NCI-H526 (cell line): Measurements from ENCODE around the gene TIMMDC1.

Experiments used
- DNase-seq, 2 experiments: peaks; one replicate each; lab custom pipeline; 2025; lab: John Stamatoyannopoulos, UW

The TIMMDC1 gene

GRCh38 chr3:119498186-119499011 is at the start of gene TIMMDC1:
Gene TIMMDC1 (plus strand): TSS chr3:119498547. CDS start chr3:119498734, 187 bp downstream.
- peak; percentile 87 to 96 for DNase-seq

- no peak for DNase-seq
These were observed 44.5 kb upstream of the TIMMDC1 start for GRCh38 chr3:119453822-119454221.

- no peak for DNase-seq
These were observed 41.9 kb upstream of the TIMMDC1 start for GRCh38 chr3:119456469-119456868.

GRCh38 chr3:119457246-119457645 is 41.1 kb upstream of the TIMMDC1 start:
- DNase-seq = no peak

- DNase-seq = peak; percentile 91 to 97
These were observed 34.9 kb upstream of the TIMMDC1 start, which contains the start of gene TMEM39A for GRCh38 chr3:119463171-119464169. Gene TMEM39A (minus strand): TSS chr3:119463615. CDS start chr3:119462074, 1,541 bp downstream.

GRCh38 chr3:119468041-119468440 is 30.3 kb upstream of the TIMMDC1 start:
- DNase-seq = no peak

GRCh38 chr3:119469418-119470189 is 28.7 kb upstream of the TIMMDC1 start:
- peak in 1 of 2 experiments; percentile 30 for DNase-seq

- DNase-seq = no peak
These were observed 27.5 kb upstream of the TIMMDC1 start for GRCh38 chr3:119470866-119471265.

GRCh38 chr3:119481079-119481478 is 17.3 kb upstream of the TIMMDC1 start:
- no peak for DNase-seq

- DNase-seq = no peak
These were observed 15.2 kb upstream of the TIMMDC1 start for GRCh38 chr3:119483101-119483500.

- no peak for DNase-seq
These were observed 12.8 kb upstream of the TIMMDC1 start for GRCh38 chr3:119485563-119485962.

- DNase-seq = no peak
These were observed 8.2 kb upstream of the TIMMDC1 start for GRCh38 chr3:119490153-119490552.

GRCh38 chr3:119492128-119492527 is 6.2 kb upstream of the TIMMDC1 start:
- DNase-seq = no peak

- DNase-seq = no peak
These were observed 5.5 kb upstream of the TIMMDC1 start for GRCh38 chr3:119492810-119493209.

GRCh38 chr3:119494597-119494996 is 3.8 kb upstream of the TIMMDC1 start:
- DNase-seq = no peak

GRCh38 chr3:119497820-119498185 is 544 bp upstream of the TIMMDC1 start:
- DNase-seq = no peak

GRCh38 chr3:119500265-119500664 is 1.9 kb downstream of the TIMMDC1 start:
- DNase-seq = no peak

- no peak for DNase-seq
These were observed 2.6 kb downstream of the TIMMDC1 start for GRCh38 chr3:119500901-119501300.

- DNase-seq = no peak
These were observed 8.3 kb downstream of the TIMMDC1 start for GRCh38 chr3:119506631-119507030.

- DNase-seq = no peak
These were observed 9.1 kb downstream of the TIMMDC1 start for GRCh38 chr3:119507404-119507803.

- DNase-seq = no peak
These were observed 10.0 kb downstream of the TIMMDC1 start for GRCh38 chr3:119508172-119508845.
